VCaP (cell line): ENCODE data around the gene CFAP210.

Source experiments
- H3K27ac ChIP-seq: fragments of 450-650 bp; 2 replicates; pipeline ENCODE4 v1.5.1; 2017
- CTCF ChIP-seq: fragments of 450-650 bp; conservative IDR thresholded peaks from 2 replicates; pipeline ENCODE4 v1.5.1; 2017; ENCODE audit warnings: mild to moderate bottlenecking, moderate library complexity

CFAP210 gene

GRCh38 chr2:169711751-169712509 is 17.7 kb upstream of the CFAP210 start:
- no peak overlapping the region for H3K27ac ChIP-seq
- TF ChIP-seq CTCF, result no peak

GRCh38 chr2:169709981-169710380 is 15.8 kb upstream of the CFAP210 start:
- H3K27ac ChIP-seq, result no peak overlapping the region; the same call in 1 of the 2 replicates
- TF ChIP-seq CTCF, result no peak

- no peak overlapping the region for H3K27ac ChIP-seq
- TF ChIP-seq CTCF, result no peak
Observed at GRCh38 chr2:169709331-169709730, 15.1 kb upstream of the CFAP210 start.

- no peak for TF ChIP-seq CTCF
- no peak overlapping the region for H3K27ac ChIP-seq
Observed at GRCh38 chr2:169707626-169708025, 13.4 kb upstream of the CFAP210 start.

GRCh38 chr2:169705927-169706326 is 11.7 kb upstream of the CFAP210 start:
- no peak for TF ChIP-seq CTCF
- H3K27ac ChIP-seq, result no peak overlapping the region

GRCh38 chr2:169704160-169704708 is 10.0 kb upstream of the CFAP210 start:
- TF ChIP-seq CTCF, result no peak
- H3K27ac ChIP-seq, result no peak overlapping the region

- H3K27ac ChIP-seq, result no peak overlapping the region
- no peak for TF ChIP-seq CTCF
Observed at GRCh38 chr2:169702996-169703395, 8.8 kb upstream of the CFAP210 start.

- H3K27ac ChIP-seq, result peak overlapping the region; percentile 46
Observed at GRCh38 chr2:169699173-169699572, 5.0 kb upstream of the CFAP210 start.
